ENCODE measurements around the gene RECQL5.

DNA sequence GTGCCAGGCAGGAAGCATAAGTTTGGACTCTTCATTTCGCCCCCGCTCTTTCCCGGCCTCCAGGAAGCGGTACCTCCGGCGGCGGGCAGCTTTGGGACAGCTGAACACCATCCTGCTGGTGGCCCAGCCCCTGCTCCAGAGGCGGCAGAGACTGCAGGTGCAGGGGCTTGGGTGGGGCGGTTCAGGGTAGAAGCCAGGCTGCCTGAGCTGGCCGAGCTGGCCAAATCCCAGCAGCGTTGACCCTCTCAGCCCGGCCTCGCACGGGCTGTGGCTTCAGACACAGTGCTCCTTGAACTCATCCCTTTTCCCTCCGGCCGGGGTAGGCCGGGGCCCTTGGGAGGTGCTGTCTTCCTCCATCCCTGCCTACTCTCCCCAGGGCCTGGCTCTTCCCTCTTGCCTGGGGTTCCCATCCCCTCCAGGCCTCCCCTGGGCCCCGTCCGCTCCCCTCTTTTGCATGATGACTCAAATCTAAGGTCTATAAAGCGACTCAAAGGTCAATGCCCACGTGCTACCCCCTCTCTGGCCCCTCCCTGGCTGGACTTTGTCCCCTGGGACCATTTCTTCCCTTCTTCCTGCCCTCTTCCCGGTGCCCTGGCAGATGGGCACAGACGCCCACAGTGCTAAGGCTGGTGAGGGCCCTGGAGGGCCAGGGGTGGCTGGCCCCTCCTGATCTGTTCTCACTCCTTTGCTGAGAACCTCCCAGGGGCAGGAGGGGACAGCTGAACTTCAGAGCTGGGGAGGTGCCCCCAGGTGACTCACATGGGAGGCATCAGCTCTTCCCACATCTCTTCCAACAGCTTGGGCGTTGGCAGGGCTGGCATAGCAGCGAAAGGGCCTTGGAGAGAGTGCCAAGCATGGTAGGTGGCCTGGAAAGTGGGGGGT, 56.6 kb downstream of the RECQL5 start:
- TF ChIP-seq CTCF (IDR thresholded peaks at IDR 0.05): no peak
- no peak for TF ChIP-seq POLR2A (IDR thresholded peaks at IDR 0.05)
